Measurements from ENCODE around the gene AHCYL1. TPM values are rescaled to one million over a fixed set of nuclear protein-coding genes. Genes with fewer than 3 reads are reported as not detected.

The AHCYL1 gene
- polyA plus RNA-seq, 1 experiment: 95.5 TPM

DNA sequence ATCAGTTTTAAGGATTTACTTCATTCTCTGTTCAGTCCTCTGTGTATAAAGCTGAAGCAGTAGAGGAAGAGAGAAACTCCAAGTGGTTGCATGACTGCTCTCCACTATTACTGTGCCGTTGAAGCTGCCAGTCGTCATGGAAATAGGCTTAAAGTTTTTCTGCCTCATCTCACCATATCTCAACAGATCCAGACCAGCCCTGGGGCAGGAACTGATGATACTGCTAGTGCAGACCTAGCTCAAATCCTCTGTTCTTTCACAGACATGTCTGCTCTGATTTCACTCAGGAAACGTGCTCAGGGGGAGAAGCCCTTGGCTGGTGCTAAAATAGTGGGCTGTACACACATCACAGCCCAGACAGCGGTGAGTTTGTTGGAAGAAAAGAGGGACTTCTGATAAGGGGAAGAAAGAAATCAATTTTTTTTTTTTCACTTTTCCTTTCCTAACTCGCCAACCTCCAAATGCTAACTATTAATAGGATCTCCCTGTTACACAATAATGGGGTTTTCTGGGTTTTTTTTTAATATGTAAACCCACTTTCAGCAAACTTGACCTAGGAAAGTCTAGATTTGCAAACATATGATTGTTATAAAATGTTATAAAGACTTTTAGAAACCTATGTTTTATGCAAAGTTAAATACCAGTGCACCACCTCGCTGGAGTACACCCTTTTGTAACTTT is 27.7 kb downstream of the AHCYL1 start:
- POLR2A ChIA-PET: interaction anchor here (0.6 kb wide), 1 partner anchor 100 kb away, joined by 4 read pairs; no protein-coding TSS in a partner anchor

DNA sequence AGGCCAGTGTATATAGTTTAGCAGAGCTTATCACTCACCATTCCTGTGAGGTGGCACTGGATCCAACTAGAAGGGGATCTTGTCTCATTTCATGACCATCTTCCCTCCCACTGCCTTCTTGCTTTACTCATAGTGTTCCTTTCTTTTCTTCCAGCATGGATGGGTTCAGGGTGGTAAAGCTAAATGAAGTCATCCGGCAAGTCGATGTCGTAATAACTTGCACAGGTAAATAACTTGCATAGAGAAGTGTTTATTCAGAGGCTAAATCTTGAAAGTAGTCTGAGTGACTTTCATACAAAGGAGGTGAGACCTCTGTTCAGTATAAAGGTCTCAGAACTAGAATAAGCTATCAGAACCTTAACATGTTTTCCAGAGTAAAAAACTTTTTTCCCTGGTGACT is 33.2 kb downstream of the AHCYL1 start:
- POLR2A ChIA-PET: no interaction called here
- CTCF ChIA-PET: interaction anchor here (0.8 to 1.2 kb wide), 3 partner anchors 9 to 33 kb away, joined by 3 to 5 read pairs (median 3); partner anchors contain the start of gene AHCYL1
- H3K27me3 ChIP-seq (ENCODE audit: control insufficient read depth, insufficient read depth, low read length): no peaks in the 10 kb centered on the region
- no peak overlapping the region for H3K4me3 ChIP-seq (ENCODE audit: low read depth, low read length)
- TF ChIP-seq CTCF (IDR thresholded peaks at IDR 0.05; ENCODE audit: insufficient read depth, low read depth, low read length): no peak
- H3K36me3 ChIP-seq (ENCODE audit: control insufficient read depth, insufficient read depth, low read length): peaks cover 38% of the 10 kb centered on the region
- DNase-seq (ENCODE audit: low read depth): no peak

More for the DNA sequence above, 27.7 kb downstream of the AHCYL1 start:
- no peak for TF ChIP-seq CTCF (IDR thresholded peaks at IDR 0.05; ENCODE audit: insufficient read depth, low read depth, low read length)
- Histone ChIP-seq H3K4me3 (ENCODE audit: low read depth, low read length) (no peak overlapping the region), H3K36me3 (ENCODE audit: control insufficient read depth, insufficient read depth, low read length) (peaks cover 20% of the 10 kb centered on the region), H3K27me3 (ENCODE audit: control insufficient read depth, insufficient read depth, low read length) (no peaks in the 10 kb centered on the region)
- CTCF ChIA-PET: interaction anchor here (0.5 to 4.2 kb wide), 16 partner anchors 8 to 479 kb away, joined by 3 to 61 read pairs (median 4); partner anchors contain the start of genes AHCYL1, GNAI3 and STRIP1
- no peak for DNase-seq (ENCODE audit: low read depth)

GRCh38 chr1:110018396-110018795 is 33.8 kb downstream of the AHCYL1 start:
- no peak for DNase-seq (ENCODE audit: low read depth)
- H3K27me3 ChIP-seq (ENCODE audit: control insufficient read depth, insufficient read depth, low read length): no peaks in the 10 kb centered on the region
- ChIA-PET POLR2A (no interaction called here), CTCF (interaction anchor here (1.1 to 2.5 kb wide), 2 partner anchors 11 kb away, joined by 4 to 6 read pairs; no protein-coding TSS in a partner anchor)
- no peak overlapping the region for H3K4me3 ChIP-seq (ENCODE audit: low read depth, low read length)
- peaks cover 41% of the 10 kb centered on the region for H3K36me3 ChIP-seq (ENCODE audit: control insufficient read depth, insufficient read depth, low read length)
- TF ChIP-seq CTCF (IDR thresholded peaks at IDR 0.05; ENCODE audit: insufficient read depth, low read depth, low read length): no peak

DNA sequence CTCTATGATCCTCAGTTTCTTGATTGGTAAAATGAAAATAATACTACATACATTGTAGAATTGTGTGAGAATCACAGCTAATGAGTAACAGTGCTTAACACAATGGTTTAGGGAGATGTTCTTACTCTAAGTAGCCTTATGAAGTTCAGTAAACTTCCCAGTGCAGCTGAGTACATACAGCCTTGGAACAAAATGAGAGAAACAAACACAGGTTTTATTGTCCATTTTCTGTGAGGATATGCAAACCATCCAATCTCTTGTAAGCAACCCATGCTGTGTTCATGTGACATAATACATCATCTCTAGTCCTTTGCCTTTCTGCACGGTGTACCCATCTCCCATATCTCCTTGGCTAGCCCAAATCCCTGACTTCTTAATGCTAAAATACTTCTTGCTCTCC is 35.2 kb downstream of the AHCYL1 start:
- no peak overlapping the region for H3K4me3 ChIP-seq (ENCODE audit: low read depth, low read length)
- CTCF ChIA-PET: interaction anchor here (0.9 to 2.5 kb wide), 10 partner anchors 9 to 380 kb away, joined by 3 to 6 read pairs (median 3); partner anchors contain the start of gene AHCYL1
- no peaks in the 10 kb centered on the region for H3K27me3 ChIP-seq (ENCODE audit: control insufficient read depth, insufficient read depth, low read length)
- no peak for TF ChIP-seq CTCF (IDR thresholded peaks at IDR 0.05; ENCODE audit: insufficient read depth, low read depth, low read length)
- peaks cover 41% of the 10 kb centered on the region for H3K36me3 ChIP-seq (ENCODE audit: control insufficient read depth, insufficient read depth, low read length)
- POLR2A ChIA-PET: no interaction called here
- no peak for DNase-seq (ENCODE audit: low read depth)

- ChIA-PET CTCF (interaction anchor here (1.3 to 1.5 kb wide), 3 partner anchors 8 to 32 kb away, joined by 3 to 4 read pairs (median 3); no protein-coding TSS in a partner anchor), POLR2A (no interaction called here)
- TF ChIP-seq CTCF (IDR thresholded peaks at IDR 0.05; ENCODE audit: insufficient read depth, low read depth, low read length): no peak
- Histone ChIP-seq H3K36me3 (ENCODE audit: control insufficient read depth, insufficient read depth, low read length) (peaks cover 37% of the 10 kb centered on the region), H3K27me3 (ENCODE audit: control insufficient read depth, insufficient read depth, low read length) (no peaks in the 10 kb centered on the region), H3K4me3 (ENCODE audit: low read depth, low read length) (no peak overlapping the region)
- no peak for DNase-seq (ENCODE audit: low read depth)
These were observed 36.7 kb downstream of the AHCYL1 start for GRCh38 chr1:110021285-110021684.

Measured in BJ (cell line).